Gastrocnemius medialis (tissue), 4 donors: ENCODE data around the gene MCF2L.

Experiments
- POLR2A ChIP-seq, 2 donors: fragments of 450-650 bp; IDR thresholded peaks; one replicate each; pipeline ENCODE4 v1.6.1; 2017; ENCODE audit warnings: antibody characterized with exemption in 2 of 2, mild to moderate bottlenecking in 2 of 2, moderate library complexity in 2 of 2
- TF ChIP-seq, protein P1 (sequence below), 5 experiments: fragments of 450-650 bp in 3 of 5; fragments of 200-600 bp in 2 of 5; sonication (generic) in 2 of 5; IDR thresholded peaks in 4 of 5; conservative IDR thresholded peaks in 1 of 5; 1 replicate in 4 of 5; 2 replicates in 1 of 5; pipeline ENCODE4 v1.5.1; 2016 to 2019; ENCODE audit warnings: antibody characterized with exemption in 5 of 5, mild to moderate bottlenecking in 3 of 5, moderate library complexity in 3 of 5

DNA sequence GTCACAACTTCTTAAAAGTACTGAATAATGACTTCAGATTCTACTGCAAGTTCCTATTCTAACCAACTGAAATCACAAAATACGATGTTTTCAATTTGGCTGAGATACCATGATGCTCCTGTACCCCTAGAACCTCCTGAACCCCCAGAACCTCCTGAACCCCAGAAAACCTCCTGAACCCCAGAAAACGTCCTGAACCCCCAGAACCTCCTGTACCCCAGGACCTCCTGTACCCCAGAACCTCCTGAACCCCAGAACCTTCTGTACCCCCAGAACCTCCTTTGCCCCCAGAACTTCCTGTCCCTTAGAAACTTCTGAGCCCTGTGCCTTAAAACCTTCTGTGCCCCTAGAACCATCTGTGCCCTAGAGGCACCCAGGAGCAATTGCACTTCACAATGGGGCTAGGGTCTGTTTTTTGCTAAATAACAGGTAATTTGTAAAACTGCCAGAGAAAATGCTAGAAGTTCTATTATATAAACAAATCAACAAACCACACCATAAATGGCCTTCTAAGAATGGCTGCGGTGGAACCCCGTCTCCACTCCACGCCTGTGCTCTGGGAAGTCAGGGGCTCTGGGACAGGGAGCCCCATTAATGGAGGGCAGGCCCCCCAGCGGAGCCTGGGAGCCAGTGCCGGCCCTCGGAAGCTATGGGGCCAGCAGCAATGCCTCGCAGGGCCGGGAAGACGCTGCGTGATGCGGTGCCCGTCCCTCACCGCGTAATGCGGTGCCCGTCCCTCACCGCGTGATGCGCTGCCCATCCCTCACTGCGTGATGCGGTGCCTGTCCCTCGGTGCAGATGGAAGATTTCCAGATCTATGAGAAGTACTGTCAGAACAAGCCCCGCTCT, 115.3 kb downstream of the MCF2L start:
- TF ChIP-seq, protein P1, sequence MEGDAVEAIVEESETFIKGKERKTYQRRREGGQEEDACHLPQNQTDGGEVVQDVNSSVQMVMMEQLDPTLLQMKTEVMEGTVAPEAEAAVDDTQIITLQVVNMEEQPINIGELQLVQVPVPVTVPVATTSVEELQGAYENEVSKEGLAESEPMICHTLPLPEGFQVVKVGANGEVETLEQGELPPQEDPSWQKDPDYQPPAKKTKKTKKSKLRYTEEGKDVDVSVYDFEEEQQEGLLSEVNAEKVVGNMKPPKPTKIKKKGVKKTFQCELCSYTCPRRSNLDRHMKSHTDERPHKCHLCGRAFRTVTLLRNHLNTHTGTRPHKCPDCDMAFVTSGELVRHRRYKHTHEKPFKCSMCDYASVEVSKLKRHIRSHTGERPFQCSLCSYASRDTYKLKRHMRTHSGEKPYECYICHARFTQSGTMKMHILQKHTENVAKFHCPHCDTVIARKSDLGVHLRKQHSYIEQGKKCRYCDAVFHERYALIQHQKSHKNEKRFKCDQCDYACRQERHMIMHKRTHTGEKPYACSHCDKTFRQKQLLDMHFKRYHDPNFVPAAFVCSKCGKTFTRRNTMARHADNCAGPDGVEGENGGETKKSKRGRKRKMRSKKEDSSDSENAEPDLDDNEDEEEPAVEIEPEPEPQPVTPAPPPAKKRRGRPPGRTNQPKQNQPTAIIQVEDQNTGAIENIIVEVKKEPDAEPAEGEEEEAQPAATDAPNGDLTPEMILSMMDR (IDR thresholded peaks at IDR 0.05 in 4 of 5, conservative IDR thresholded peaks at IDR 0.05 in 1 of 5) = no peak
- no peak for TF ChIP-seq POLR2A (IDR thresholded peaks at IDR 0.05)
